Mesenchymal stem cell (in vitro differentiated cells and primary cell): ENCODE measurements around the gene ALG3.

ENCODE experiments used
- DNase-seq: peaks from one replicate; pipeline ENCODE4 v3.0.0-alpha.2; 2013
- H2AFZ ChIP-seq: one replicate; pipeline ENCODE4 v1.6.1; 2013; ENCODE audit warnings: low read depth, mild to moderate bottlenecking, control low read depth, inconsistent platforms, low read length, moderate library complexity
- H2AK5ac ChIP-seq: 2 replicates; pipeline ENCODE4 v1.6.1; 2013; ENCODE audit warnings: low read length, moderate library complexity, mild to moderate bottlenecking, inconsistent platforms; ENCODE audit not compliant: severe bottlenecking
- H2BK120ac ChIP-seq: one replicate; pipeline ENCODE4 v1.6.1; 2013; ENCODE audit warnings: low read depth, mild to moderate bottlenecking, inconsistent platforms, low read length, moderate library complexity
- H2BK12ac ChIP-seq, 2 experiments: one replicate each; pipeline ENCODE4 v1.6.1; 2013; ENCODE audit warnings: inconsistent platforms in 2 of 2, low read length in 2 of 2, mild to moderate bottlenecking in 2 of 2, moderate library complexity in 2 of 2, control low read depth in 1 of 2
- H2BK15ac ChIP-seq: one replicate; pipeline ENCODE4 v1.6.1; 2013; ENCODE audit warnings: mild to moderate bottlenecking, low read depth, inconsistent platforms; ENCODE audit not compliant: poor library complexity, severe bottlenecking
- H2BK5ac ChIP-seq: 2 replicates; pipeline ENCODE4 v1.6.1; 2013; ENCODE audit warnings: low read depth, mild to moderate bottlenecking, low read length, control low read depth, inconsistent platforms; ENCODE audit not compliant: poor library complexity, severe bottlenecking
- H3K14ac ChIP-seq, 2 experiments: one replicate each; pipeline ENCODE4 v1.6.1; 2013; ENCODE audit warnings: inconsistent platforms in 2 of 2, low read length in 2 of 2, control low read depth in 1 of 2, mild to moderate bottlenecking in 1 of 2, moderate library complexity in 1 of 2
- H3K18ac ChIP-seq, 2 experiments: one replicate each; pipeline ENCODE4 v1.6.1; 2013; ENCODE audit warnings: inconsistent platforms in 2 of 2, low read length in 2 of 2, control low read depth in 1 of 2, low read depth in 1 of 2, mild to moderate bottlenecking in 1 of 2
- H3K23ac ChIP-seq, 2 experiments: one replicate each; pipeline ENCODE4 v1.6.1; 2013; ENCODE audit warnings: inconsistent platforms in 2 of 2, low read length in 2 of 2, mild to moderate bottlenecking in 2 of 2, moderate library complexity in 2 of 2, control low read depth in 1 of 2
- H3K27ac ChIP-seq: 2 replicates; pipeline ENCODE4 v1.5.1; 2013; ENCODE audit warnings: mild to moderate bottlenecking, moderate library complexity, low read length, control low read depth, inconsistent platforms; ENCODE audit not compliant: poor library complexity, severe bottlenecking
- H3K27me3 ChIP-seq, 2 experiments: 2 replicates each; pipeline versions ENCODE4 v1.6.1 to v1.7.0; 2013; ENCODE audit warnings: low read length in 2 of 2, mild to moderate bottlenecking in 2 of 2, moderate library complexity in 2 of 2, control low read depth in 1 of 2, inconsistent platforms in 1 of 2; ENCODE audit not compliant: control insufficient read depth in 1 of 2, insufficient read depth in 1 of 2
- H3K36me3 ChIP-seq, 2 experiments: 2 replicates each; pipeline versions ENCODE4 v1.6.1 to v1.7.0; 2013; ENCODE audit warnings: low read length in 2 of 2, control low read depth in 1 of 2, inconsistent platforms in 1 of 2, low read depth in 1 of 2, mild to moderate bottlenecking in 1 of 2; ENCODE audit not compliant: insufficient read depth in 2 of 2, control insufficient read depth in 1 of 2
- H3K4ac ChIP-seq, 2 experiments: one replicate each; pipeline ENCODE4 v1.6.1; 2013; ENCODE audit warnings: inconsistent platforms in 2 of 2, low read length in 2 of 2, mild to moderate bottlenecking in 2 of 2, moderate library complexity in 2 of 2, control low read depth in 1 of 2, low read depth in 1 of 2
- H3K4me1 ChIP-seq: 2 replicates; pipeline ENCODE4 v1.6.1; 2013; ENCODE audit warnings: low read depth, low read length, control low read depth; ENCODE audit not compliant: control insufficient read depth, insufficient read depth
- H3K4me2 ChIP-seq: 2 replicates; pipeline ENCODE4 v1.6.1; 2013; ENCODE audit warnings: low read length, mild to moderate bottlenecking, inconsistent platforms; ENCODE audit not compliant: poor library complexity, severe bottlenecking
- H3K4me3 ChIP-seq, 2 experiments: 2 replicates each; pipeline versions ENCODE4 v1.5.1 to v1.7.0; 2013; ENCODE audit warnings: low read length in 2 of 2, mild to moderate bottlenecking in 2 of 2, control low read depth in 1 of 2, low read depth in 1 of 2; ENCODE audit not compliant: insufficient read depth in 1 of 2
- H3K79me1 ChIP-seq: replicated peaks from 2 replicates; pipeline ENCODE4 v1.6.1; 2013; ENCODE audit warnings: mild to moderate bottlenecking, control low read depth, low read length, inconsistent platforms; ENCODE audit not compliant: poor library complexity, severe bottlenecking
- H3K9ac ChIP-seq: 2 replicates; pipeline ENCODE4 v1.7.0; 2013; ENCODE audit warnings: mild to moderate bottlenecking, low read length, moderate library complexity
- H3K9me3 ChIP-seq: 2 replicates; pipeline ENCODE4 v1.7.0; 2013; ENCODE audit warnings: mild to moderate bottlenecking, low read length; ENCODE audit not compliant: control insufficient read depth
- H4K8ac ChIP-seq: one replicate; pipeline ENCODE4 v1.6.1; 2013; ENCODE audit warnings: inconsistent platforms, mild to moderate bottlenecking, low read length, moderate library complexity
- H4K91ac ChIP-seq: one replicate; pipeline ENCODE4 v1.6.1; 2013; ENCODE audit warnings: mild to moderate bottlenecking, low read length, inconsistent platforms
- WGBS: methylation state at CpG from one replicate; pipeline ENCODE4 v1.1.7; 2013; ENCODE audit warnings: mixed read lengths; 5-methylcytosine and 5-hydroxymethylcytosine counted together

The ALG3 gene

GRCh38 chr3:184259878-184260723 is 11.3 kb upstream of the ALG3 start:
- H3K9me3 ChIP-seq, result no peaks in the 10 kb centered on the region
- H2BK12ac ChIP-seq, result no peak overlapping the region
- H3K9ac ChIP-seq, result no peak overlapping the region
- H2BK15ac ChIP-seq, result no peak overlapping the region
- no peak overlapping the region for H3K27ac ChIP-seq
- no peak overlapping the region for H3K4ac ChIP-seq
- no peak overlapping the region for H2BK5ac ChIP-seq
- no peak overlapping the region for H3K18ac ChIP-seq
- no peak overlapping the region for H2AK5ac ChIP-seq
- H4K91ac ChIP-seq, result no peak overlapping the region
- H4K8ac ChIP-seq, result no peak overlapping the region
- WGBS, result 1% methylated on average over 43 of the region's 91 CpGs
- no peaks in the 10 kb centered on the region for H3K79me1 ChIP-seq
- no peak overlapping the region for H3K14ac ChIP-seq
- peaks cover 38 to 39% of the 10 kb centered on the region in 2 experiments for H3K27me3 ChIP-seq
- H3K4me2 ChIP-seq, result peak overlapping the region; percentile 95
- DNase-seq, result peak; percentile 29
- peak overlapping the region; percentile 38 to 63 for H3K4me3 ChIP-seq
- H2BK120ac ChIP-seq, result no peak overlapping the region
- H3K4me1 ChIP-seq, result peaks cover 30% of the 10 kb centered on the region
- no peak overlapping the region for H2AFZ ChIP-seq
- peaks cover 0 to 15% of the 10 kb centered on the region in 2 experiments for H3K36me3 ChIP-seq
- H3K23ac ChIP-seq, result peak overlapping the region in 1 of 2 experiments; percentile 70

DNA sequence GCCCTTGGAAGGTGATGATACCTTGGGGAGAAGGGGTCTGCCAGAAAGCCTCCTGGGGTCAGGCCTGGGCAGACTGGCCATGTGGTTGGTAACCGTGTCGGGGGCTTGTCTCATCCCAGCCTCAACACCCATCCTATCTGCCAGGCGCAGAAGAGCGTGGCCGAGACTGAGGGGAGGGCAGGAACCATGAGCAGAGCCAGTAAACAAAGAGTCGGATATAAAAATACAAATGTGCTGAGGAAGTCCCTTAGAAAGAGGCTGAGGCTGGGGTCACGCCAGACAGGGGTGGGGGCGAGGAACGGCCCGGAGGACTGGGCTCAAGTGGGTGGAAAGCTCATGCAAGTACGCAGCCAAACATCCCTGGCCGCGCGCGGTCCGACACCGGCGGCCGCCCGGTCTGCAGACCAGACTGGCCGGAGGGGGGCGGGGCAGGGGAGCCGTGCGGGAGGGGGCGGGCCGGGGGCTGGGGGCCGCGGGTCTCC is 10.7 kb upstream of the ALG3 start:
- DNase-seq, result no peak
- H2BK120ac ChIP-seq, result no peak overlapping the region
- H2BK12ac ChIP-seq, result no peak overlapping the region

GRCh38 chr3:184258926-184259325 is 10.2 kb upstream of the ALG3 start:
- Histone ChIP-seq H4K8ac (no peak overlapping the region), H3K79me1 (no peaks in the 10 kb centered on the region)
- 76% methylated on average over 5 of the region's 5 CpGs for WGBS

More for the DNA sequence above, 10.7 kb upstream of the ALG3 start:
- peaks cover 30% of the 10 kb centered on the region for H3K4me1 ChIP-seq
- H4K91ac ChIP-seq, result no peak overlapping the region
- no peak overlapping the region for H3K4me3 ChIP-seq
- H3K9me3 ChIP-seq, result no peaks in the 10 kb centered on the region
- no peak overlapping the region for H4K8ac ChIP-seq
- no peak overlapping the region for H3K18ac ChIP-seq
- no peak overlapping the region for H2BK5ac ChIP-seq
- H3K4ac ChIP-seq, result no peak overlapping the region
- H3K14ac ChIP-seq, result no peak overlapping the region
- H3K36me3 ChIP-seq, result peaks cover 0 to 15% of the 10 kb centered on the region in 2 experiments
- H2AFZ ChIP-seq, result no peak overlapping the region
- H3K23ac ChIP-seq, result no peak overlapping the region
- H3K4me2 ChIP-seq, result peak overlapping the region; percentile 25
- no peak overlapping the region for H2BK15ac ChIP-seq
- no peak overlapping the region for H3K9ac ChIP-seq
- H3K27ac ChIP-seq, result no peak overlapping the region
- no peak overlapping the region for H2AK5ac ChIP-seq
- WGBS, result 40% methylated on average over 8 of the region's 28 CpGs
- H3K27me3 ChIP-seq, result peaks cover 32 to 39% of the 10 kb centered on the region in 2 experiments
- no peaks in the 10 kb centered on the region for H3K79me1 ChIP-seq

DNA sequence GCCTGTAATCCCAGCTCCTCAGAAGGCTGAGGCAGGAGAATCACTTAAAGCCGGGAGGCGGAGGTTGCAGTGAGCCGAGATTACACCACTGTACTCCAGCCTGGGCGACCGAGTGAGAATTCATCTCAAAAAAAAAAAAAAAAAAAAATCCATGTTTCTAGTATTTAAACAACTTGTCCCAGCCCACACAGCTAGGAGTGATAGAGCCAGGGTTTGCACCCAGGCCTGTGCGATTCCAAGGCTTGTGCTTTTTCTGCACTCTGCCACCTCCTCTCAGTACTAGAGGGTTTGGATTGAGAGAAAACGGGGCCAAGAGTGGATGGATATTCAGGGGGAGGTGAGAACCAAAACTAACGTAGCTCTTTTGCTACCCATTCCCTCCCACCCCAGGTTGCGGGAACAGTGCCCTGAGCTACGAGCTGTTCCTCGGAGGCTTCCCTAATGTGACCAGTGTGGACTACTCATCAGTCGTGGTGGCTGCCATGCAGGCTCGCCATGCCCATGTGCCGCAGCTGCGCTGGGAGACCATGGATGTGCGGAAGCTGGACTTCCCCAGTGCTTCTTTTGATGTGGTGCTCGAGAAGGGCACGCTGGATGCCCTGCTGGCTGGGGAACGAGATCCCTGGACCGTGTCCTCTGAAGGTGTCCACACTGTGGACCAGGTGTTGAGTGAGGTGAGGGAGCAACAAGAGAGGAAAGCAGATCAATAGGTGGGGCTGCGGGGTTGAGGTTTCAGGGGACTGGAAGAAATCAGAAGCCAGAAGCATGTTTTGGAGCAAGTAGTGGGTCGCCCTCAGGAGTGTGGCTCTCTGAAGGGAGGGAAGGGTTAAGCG is 8.5 kb upstream of the ALG3 start:
- Histone ChIP-seq H4K8ac (no peak overlapping the region), H3K23ac (no peak overlapping the region), H3K27ac (no peak overlapping the region), H2BK12ac (no peak overlapping the region), H2BK120ac (no peak overlapping the region), H3K4ac (no peak overlapping the region), H3K4me2 (no peak overlapping the region), H3K79me1 (no peaks in the 10 kb centered on the region), H3K36me3 (peaks cover 0 to 15% of the 10 kb centered on the region in 2 experiments), H3K9me3 (no peaks in the 10 kb centered on the region), H3K27me3 (peaks cover 18 to 27% of the 10 kb centered on the region in 2 experiments), H4K91ac (no peak overlapping the region), H2AK5ac (no peak overlapping the region), H3K14ac (no peak overlapping the region), H3K9ac (no peak overlapping the region), H2BK15ac (no peak overlapping the region), H3K4me3 (no peak overlapping the region), H3K4me1 (peaks cover 24% of the 10 kb centered on the region), H2BK5ac (no peak overlapping the region), H3K18ac (no peak overlapping the region), H2AFZ (no peak overlapping the region)
- WGBS, result 92% methylated on average over 22 of the region's 23 CpGs
- no peak for DNase-seq

More at GRCh38 chr3:184258926-184259325, 10.2 kb upstream of the ALG3 start:
- Histone ChIP-seq H3K4me3 (no peak overlapping the region), H3K18ac (no peak overlapping the region), H2BK15ac (no peak overlapping the region), H3K4ac (no peak overlapping the region), H3K27me3 (peaks cover 30 to 39% of the 10 kb centered on the region in 2 experiments), H3K9me3 (no peaks in the 10 kb centered on the region), H2AFZ (no peak overlapping the region), H2AK5ac (no peak overlapping the region), H4K91ac (no peak overlapping the region), H2BK5ac (no peak overlapping the region), H3K9ac (no peak overlapping the region), H3K4me2 (no peak overlapping the region), H3K4me1 (peaks cover 30% of the 10 kb centered on the region), H2BK12ac (no peak overlapping the region), H3K23ac (no peak overlapping the region), H3K36me3 (peaks cover 0 to 15% of the 10 kb centered on the region in 2 experiments), H3K27ac (no peak overlapping the region), H3K14ac (no peak overlapping the region), H2BK120ac (no peak overlapping the region)
- DNase-seq, result no peak
